Measurements from ENCODE around the gene HMOX2.

The HMOX2 gene

GRCh38 chr16:4523686-4524085 is 47.5 kb downstream of the HMOX2 start:
- no peak for DNase-seq (ENCODE audit: low read depth in 2 of 2)

- DNase-seq (ENCODE audit: low read depth in 2 of 2), result no peak
Observed at GRCh38 chr16:4524571-4524970, 48.4 kb downstream of the HMOX2 start.

GRCh38 chr16:4525069-4525468 is 48.9 kb downstream of the HMOX2 start:
- no peak for DNase-seq (ENCODE audit: low read depth in 2 of 2)

DNA sequence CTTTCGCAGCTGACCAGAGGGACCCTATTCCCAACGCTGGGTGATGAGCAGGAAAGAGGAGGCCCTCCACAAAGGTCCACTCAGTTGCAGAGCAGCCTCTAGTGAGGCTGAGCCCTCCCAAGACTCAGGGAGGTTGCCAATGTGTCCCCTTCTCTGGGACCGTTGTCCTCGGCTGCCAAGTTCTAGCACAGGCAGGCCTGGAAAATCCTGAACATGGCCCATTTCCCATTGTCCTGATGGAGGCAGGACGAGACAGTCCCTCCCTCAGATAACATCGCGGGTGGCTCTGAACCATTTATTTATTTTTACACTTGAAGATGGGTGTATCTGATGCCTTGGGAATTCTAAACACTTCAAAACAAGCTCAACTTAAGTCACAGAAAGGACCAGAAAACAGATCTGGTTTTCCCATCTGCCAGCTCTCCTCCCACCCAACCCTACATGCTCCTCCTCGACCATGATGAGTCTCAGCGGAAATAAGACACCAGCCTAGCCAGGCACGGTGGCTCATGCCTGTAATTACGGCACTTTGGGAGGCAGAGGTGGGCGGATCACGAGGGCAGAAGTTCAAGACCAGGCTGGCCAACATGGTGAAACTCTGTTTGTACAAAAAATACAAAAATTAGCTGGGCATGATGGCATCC is 49.6 kb downstream of the HMOX2 start:
- DNase-seq (ENCODE audit: low read depth in 2 of 2), result no peak

DNA sequence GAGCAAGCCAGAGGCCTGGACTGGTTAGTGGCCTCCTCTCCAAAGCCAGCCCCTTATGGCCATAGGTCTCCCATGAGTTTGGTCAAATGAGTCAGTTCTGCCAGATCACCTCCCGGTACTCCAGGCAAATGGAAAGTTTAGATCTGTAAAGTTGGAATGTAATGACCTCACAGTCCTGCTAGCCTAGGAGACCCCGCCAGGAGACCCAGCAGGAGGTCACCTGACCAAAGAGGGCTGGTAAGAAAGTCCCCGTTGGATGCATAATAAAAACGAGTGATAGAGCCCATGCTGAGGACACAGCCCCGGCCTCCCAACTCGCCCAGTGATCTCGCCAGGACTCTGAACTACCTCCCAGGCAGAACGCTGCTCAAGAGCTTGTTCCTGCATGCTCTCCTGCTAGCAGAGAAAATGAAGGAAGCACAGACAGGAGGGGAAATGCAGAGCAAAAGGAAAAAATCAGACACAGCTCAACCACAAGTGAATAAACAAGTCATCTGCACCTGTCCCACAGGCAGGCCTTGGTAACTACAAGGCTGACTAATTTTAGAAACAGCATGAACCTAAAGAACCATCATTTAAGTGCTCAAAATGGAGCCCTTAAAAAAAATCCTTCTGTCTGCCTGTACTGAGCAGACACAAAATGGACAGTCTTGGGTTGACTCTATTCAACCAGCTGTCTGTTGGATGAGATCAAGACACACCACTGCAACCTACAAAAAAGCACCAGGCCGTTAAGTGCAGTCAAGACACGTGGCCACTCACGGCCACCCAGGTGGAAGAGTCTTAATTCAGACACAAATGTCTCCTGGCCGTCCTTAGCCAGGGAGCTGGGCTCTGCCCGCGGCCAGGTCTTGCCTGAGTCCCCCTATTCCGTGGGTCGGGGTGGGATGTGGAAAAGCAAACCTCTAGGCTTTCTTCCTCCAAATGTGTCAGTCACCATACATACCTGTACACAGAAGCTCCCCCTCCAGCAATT is 53.2 kb downstream of the HMOX2 start:
- DNase-seq (ENCODE audit: low read depth in 2 of 2), result no peak

DNA sequence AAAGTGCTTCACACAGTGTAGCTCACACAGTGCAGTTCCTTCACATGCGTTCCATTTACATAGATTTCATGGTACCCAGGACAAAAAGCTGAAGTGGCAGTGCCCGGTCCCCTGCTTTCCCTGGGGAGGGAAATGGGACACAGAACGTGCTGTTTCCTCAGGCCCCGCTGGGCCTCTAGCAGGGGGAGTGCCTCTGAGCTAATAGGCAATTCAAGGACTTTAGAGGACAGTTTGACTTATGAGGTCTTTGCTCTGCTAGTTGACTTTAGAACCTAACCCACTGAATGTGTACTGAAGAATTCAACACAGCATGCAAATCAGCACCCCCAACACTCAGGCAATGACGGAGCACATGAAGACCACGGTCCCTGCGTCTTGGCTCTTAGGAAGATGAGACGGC is 55.6 kb downstream of the HMOX2 start:
- DNase-seq (ENCODE audit: low read depth in 2 of 2), result no peak

GRCh38 chr16:4532238-4532637 is 56.0 kb downstream of the HMOX2 start:
- DNase-seq (ENCODE audit: low read depth in 2 of 2), result no peak

DNA sequence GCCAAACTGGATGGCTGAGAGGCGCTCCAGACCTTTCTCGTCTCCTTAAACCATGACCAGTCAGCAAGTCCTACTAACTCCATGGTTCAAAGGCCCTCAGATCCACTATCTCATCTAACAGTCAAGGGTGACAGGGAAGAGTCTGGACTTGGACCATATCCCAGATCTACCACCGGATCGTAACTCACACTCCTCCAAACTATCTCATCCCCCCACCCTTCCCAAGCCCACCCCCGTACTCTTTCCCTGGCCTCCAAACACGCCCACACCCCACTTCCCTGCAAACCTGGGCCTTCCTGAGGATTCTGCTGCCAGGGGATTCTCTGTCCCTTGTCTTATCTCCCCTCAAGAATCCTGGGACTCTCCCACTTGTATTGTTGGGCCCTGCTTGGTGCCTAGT is 57.3 kb downstream of the HMOX2 start:
- DNase-seq (ENCODE audit: low read depth in 2 of 2), result no peak

DNA sequence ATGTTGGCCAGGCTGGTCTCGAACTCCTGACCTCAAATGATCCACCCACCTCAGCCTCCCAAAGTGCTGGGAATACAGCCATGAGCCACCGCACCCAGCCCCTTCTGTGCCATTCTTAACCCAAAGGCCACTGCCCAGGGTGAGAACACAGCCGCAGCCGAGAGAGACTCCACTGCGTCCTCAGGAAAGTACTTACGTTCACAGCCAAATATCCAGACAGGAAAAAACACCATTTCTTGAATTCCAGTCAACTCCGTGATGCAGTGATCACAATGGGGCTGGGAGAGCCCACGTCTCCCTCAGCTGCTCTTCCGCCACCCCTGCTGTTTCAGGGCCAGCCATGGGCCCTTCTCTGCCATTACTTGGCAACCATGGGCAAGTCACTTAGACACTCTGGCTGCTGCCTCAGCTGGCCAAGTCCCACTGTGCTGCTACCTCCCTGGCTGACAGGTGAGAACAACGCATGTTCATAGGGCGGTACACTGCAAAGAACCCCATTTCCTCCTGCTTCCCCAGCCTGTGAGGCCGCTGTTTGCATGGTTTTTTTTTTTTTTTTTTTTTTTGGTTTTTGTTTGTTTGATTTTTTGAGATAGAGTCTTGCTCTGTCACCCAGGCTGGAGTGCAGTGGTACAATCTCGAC is 58.1 kb downstream of the HMOX2 start:
- DNase-seq (ENCODE audit: low read depth in 2 of 2), result no peak

- DNase-seq (ENCODE audit: low read depth in 2 of 2), result no peak
Observed at GRCh38 chr16:4535627-4536108, 59.5 kb downstream of the HMOX2 start.

DNA sequence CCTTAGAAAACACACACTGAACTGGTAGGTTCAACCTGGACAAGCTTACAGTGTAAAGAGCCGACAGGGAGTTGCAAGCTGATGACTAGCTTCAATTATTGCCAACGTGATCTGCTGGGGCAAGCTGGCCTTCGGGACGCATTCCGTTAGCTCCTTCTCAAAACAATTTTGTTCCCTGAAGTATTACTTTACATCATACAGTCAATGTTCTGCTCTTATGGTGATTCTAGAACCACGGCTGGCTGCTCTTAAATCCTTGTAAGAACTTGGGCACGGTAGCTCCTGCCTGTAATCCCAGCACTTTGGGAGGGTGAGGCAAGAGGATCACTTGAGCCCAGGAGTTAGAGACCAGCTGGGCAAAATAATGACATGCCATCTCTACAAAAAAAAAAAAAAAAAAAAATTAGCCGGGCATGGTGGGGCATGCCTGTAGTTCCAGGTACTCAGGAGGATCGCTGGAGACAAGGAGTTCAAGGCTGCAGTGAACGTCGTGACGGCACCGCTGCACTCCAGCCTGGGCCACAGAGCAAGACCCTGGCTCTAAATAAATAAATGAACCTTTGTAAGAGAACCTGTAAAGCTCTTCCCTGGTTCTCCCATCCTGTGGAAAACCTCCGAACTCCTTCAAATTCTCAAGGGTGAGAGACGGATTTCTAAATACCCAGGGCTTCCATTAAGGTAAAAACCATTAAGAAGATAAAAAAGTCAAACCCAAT is 60.4 kb downstream of the HMOX2 start:
- no peak for DNase-seq (ENCODE audit: low read depth in 2 of 2)

DNA sequence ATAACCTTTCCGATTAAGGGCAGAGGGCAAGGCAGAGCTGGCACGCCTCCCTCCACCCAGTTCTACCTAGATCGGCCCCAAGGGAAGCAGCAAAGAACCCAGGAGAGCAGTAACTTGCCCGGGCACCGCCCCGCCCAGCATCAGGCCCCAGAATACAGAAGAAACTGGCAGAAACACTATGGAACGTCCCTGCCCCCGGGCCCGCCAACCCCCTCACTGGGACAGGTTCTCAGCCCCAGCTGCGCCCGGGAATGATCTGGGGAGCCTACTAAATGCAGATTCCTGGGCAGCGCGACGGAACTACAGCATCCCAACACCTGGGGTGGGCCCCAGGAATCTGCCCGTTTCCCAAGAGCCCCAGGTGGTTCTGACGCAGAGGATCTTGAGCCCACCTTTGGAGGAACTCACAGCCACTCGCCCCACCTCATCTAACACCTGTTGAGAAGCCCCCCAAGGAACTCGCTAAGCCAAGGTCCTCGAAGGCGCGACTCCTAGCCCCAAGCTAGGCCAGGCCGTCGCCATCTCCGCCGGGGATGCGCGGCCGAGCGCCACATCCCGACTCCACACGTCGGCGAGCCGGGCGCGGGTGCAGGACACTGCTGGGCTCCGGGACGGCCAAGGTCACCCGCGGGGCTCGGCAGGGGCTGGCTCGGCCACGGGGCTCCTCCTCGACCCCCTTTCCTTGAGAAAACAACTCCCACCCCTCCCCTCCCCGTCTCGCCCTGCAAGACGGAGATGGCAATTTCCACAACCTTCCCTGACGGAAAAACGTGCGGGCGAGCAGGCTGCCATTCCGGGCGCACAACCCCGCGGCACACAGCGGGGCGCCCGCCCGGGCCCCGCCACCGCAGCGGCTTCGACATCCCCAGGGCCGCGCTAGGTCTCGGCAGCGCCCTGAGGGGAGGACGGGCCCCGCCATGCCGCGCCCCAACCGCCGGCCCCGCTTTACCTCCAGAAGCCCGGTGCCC is 61.5 kb downstream of the HMOX2 start:
- DNase-seq (ENCODE audit: low read depth in 2 of 2), result peak in 1 of 2 donors; percentile 3

DNA sequence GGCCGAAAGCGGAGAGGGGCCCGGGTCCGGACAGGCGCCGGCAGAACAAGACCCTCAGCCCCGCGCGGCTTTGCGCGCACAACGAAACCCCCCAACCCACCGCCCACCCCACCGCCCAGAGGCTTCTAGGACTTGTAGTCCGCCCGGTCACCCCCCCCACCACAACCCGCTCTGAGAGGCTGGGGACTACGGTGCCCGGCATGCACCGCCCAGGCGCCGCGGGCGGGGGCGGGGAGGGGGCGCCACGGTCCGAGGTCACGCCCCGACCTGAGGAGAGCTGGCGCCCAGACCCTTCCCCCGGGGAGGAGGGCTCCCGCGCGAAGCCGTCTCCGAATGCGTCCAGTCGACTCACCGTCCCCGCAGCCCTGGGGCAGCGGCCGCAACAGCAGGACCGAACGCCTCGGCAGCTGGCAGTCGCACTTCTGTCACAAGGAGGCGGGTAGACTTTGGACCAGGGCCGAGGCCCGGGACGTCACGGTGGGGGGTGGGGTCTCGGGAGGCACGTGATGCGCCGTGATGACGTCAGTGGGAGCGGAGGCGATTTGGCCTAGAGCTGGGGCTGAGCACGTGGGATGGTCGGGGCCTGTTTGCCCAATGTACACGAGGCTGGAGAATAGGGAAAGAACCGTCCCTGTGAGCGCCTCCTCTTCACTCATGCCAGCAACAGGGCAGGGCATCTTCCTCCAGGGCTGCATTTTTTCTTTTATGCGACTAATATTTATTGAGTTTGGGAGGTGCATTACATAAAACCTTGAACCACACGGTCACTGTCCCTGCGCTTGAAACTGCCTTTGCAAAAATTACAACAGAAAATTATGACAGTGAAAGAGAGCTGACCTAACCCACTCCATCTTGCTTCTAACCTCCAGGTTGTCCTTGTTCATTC is 62.4 kb downstream of the HMOX2 start, which contains the start of gene CDIP1:
Gene CDIP1 (minus strand): TSS at position 424 of the 886 bp plus-strand sequence. CDS start 24,643 bp downstream, outside the sequence.
- DNase-seq (ENCODE audit: low read depth in 2 of 2), result peak; percentile 93 to 94

- no peak for DNase-seq (ENCODE audit: low read depth in 2 of 2)
Observed at GRCh38 chr16:4539716-4540284, 63.6 kb downstream of the HMOX2 start.

DNA sequence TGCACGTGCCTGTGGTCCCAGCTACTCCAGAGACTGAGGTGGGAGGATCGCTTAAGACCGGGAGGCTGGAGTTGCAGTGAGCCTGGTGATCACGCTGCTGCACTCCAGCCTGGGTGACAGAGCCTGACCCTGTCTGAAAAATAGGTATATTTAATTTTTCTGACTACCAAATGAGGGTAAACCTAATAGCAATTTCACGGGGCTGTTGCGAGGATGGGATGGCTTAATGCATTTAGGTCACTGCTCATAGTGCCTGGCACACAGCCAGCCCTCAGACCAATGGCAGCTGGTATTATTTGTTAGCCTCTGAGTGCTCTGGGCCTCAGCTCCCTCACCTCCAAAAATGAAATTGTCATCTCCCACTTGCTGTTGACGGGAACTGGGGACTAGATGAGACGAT is 68.3 kb downstream of the HMOX2 start:
- DNase-seq (ENCODE audit: low read depth in 2 of 2), result no peak

DNA sequence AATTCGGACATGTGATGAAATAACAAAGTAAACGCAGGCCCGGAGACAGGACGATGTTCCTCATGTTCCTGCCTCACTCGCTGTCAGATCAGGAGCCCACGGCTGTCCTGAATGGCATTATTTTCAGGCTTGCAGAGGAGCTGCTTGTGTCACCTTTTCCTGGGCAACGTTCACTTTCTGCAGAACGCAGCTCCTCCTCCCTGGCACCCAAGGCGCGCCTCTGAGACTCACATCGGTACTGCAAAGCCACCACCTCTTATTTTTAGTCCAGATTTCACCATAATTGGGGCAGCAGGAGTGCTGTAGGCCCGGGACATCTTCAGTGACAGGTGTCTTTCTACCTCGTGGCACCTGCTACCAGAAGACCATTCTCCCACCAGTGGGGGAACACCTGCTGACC is 71.9 kb downstream of the HMOX2 start:
- DNase-seq (ENCODE audit: low read depth in 2 of 2), result no peak

GRCh38 chr16:4550591-4550990 is 74.4 kb downstream of the HMOX2 start:
- DNase-seq (ENCODE audit: low read depth in 2 of 2), result no peak

DNA sequence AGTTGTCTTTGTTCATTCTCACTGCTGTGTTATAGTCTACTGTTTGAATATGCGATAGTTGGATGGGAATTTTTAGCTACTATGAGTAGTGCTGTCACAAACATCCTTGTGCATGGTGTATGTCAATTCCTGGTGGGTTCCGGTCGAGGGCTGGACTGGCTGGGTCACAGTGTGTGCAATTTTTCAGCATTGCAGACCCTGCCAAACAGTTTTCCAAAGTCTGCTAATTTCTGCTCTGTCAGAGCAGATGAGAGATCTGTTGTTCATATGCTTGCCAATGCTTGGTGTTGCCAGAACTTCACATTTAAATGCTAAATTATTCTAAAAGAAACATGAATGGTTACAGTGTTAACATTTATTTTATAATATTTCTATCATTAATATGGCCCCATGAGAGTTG is 76.3 kb downstream of the HMOX2 start:
- DNase-seq (ENCODE audit: low read depth in 2 of 2), result no peak

GRCh38 chr16:4556112-4556511 is 79.9 kb downstream of the HMOX2 start, which contains the start of gene C16orf96:
C16orf96 (plus strand) TSS chr16:4556340; CDS start chr16:4556490, 150 bp downstream.
- no peak for DNase-seq (ENCODE audit: low read depth in 2 of 2)
